BE2C (cell line): ENCODE results near the gene NMUR2.

Source experiments
- DNase-seq: peaks from one replicate; pipeline ENCODE4 v3.0.0-alpha.2; 2020
- H3K27me3 ChIP-seq: fragments of 250-450 bp; sonication (Bioruptor Pico); 2 replicates; pipeline ENCODE4 v1.5.1; 2020; ENCODE audit warnings: mild to moderate bottlenecking
- H3K36me3 ChIP-seq: fragments of 250-450 bp; sonication (Bioruptor Pico); 2 replicates; pipeline ENCODE4 v1.5.1; 2020; ENCODE audit warnings: mild to moderate bottlenecking
- H3K4me1 ChIP-seq: fragments of 250-450 bp; sonication (Bioruptor Pico); 2 replicates; pipeline ENCODE4 v1.5.1; 2020
- H3K4me3 ChIP-seq: 2 replicates; pipeline ENCODE4 v1.5.1; 2011; ENCODE audit warnings: low read depth, low read length
- H3K9me3 ChIP-seq: fragments of 250-450 bp; sonication (Bioruptor Pico); 2 replicates; pipeline ENCODE4 v1.5.1; 2020
- TF ChIP-seq, protein P1 (sequence below): IDR thresholded peaks from 2 replicates; pipeline ENCODE4 v1.5.1; 2012; ENCODE audit warnings: mild to moderate bottlenecking, low read depth, low read length

Gene NMUR2

DNA sequence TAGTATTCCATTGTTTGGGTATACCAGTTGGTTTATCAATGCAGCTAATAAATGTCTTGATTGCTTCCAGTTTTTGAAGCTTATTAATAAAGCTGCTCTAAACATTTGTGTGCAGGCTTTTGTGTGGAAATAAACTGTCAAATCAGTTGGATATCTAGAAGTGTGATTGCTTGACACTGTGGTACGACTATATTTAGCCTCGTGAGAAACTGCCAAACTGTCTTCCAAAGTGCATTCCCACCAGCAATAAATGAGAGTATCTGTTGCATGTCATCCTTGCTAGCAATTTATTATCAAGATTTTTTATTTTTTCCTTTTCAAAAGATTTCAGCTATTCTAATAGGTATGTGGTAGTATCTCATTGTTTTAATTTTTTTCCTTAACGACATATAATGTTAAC lies 37.5 kb downstream of the NMUR2 start:
- Histone ChIP-seq H3K9me3 (no peaks in the 10 kb centered on the region), H3K27me3 (no peaks in the 10 kb centered on the region), H3K4me1 (no peaks in the 10 kb centered on the region), H3K4me3 (no peak overlapping the region), H3K36me3 (no peaks in the 10 kb centered on the region)
- no peak for DNase-seq
- TF ChIP-seq, protein P1, sequence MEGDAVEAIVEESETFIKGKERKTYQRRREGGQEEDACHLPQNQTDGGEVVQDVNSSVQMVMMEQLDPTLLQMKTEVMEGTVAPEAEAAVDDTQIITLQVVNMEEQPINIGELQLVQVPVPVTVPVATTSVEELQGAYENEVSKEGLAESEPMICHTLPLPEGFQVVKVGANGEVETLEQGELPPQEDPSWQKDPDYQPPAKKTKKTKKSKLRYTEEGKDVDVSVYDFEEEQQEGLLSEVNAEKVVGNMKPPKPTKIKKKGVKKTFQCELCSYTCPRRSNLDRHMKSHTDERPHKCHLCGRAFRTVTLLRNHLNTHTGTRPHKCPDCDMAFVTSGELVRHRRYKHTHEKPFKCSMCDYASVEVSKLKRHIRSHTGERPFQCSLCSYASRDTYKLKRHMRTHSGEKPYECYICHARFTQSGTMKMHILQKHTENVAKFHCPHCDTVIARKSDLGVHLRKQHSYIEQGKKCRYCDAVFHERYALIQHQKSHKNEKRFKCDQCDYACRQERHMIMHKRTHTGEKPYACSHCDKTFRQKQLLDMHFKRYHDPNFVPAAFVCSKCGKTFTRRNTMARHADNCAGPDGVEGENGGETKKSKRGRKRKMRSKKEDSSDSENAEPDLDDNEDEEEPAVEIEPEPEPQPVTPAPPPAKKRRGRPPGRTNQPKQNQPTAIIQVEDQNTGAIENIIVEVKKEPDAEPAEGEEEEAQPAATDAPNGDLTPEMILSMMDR = no peak

DNA sequence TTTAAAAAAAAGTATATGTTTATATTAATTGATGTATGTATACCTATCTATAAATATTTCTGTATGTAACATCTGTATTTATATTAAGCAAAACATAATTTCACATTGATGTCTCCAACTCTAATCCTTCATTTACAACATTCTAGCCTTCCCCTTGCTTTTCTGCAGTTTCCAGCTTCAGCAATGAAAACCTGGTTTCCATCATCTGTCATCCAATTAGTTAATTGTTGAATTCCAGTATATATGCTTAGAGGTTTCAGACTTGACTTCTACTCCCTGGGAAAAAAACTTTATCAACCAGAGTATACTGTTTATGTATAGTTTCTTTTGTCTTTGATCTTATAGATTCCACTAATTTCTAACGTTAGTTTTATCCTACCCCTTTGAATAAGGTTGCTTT lies 38.4 kb downstream of the NMUR2 start:
- Histone ChIP-seq H3K27me3 (no peaks in the 10 kb centered on the region), H3K4me3 (no peak overlapping the region), H3K36me3 (no peaks in the 10 kb centered on the region), H3K4me1 (no peaks in the 10 kb centered on the region), H3K9me3 (no peaks in the 10 kb centered on the region)
- DNase-seq = no peak
- TF ChIP-seq, protein P1 = no peak

DNA sequence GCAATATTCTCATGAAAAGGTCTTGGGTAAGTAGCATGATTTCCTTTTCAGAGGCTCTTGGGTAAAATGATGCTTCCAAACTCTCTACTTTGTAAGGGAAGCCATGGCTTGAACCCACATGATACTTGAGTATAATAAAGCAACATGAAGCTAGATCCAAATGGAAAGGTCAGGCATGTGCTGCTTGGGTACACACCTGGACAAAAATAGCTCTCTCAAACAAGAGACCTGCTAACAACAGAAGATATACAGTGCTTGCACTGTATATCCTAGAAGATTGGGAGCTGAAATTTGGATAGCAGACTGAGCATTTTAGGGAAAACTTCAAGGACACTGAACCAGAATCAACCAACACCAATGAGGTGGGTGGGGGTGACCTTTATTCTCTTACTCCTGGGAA lies 40.2 kb downstream of the NMUR2 start:
- Histone ChIP-seq H3K4me3 (no peak overlapping the region), H3K9me3 (no peaks in the 10 kb centered on the region), H3K27me3 (no peaks in the 10 kb centered on the region), H3K4me1 (no peaks in the 10 kb centered on the region), H3K36me3 (no peaks in the 10 kb centered on the region)
- no peak for DNase-seq
- TF ChIP-seq, protein P1 = no peak

DNA sequence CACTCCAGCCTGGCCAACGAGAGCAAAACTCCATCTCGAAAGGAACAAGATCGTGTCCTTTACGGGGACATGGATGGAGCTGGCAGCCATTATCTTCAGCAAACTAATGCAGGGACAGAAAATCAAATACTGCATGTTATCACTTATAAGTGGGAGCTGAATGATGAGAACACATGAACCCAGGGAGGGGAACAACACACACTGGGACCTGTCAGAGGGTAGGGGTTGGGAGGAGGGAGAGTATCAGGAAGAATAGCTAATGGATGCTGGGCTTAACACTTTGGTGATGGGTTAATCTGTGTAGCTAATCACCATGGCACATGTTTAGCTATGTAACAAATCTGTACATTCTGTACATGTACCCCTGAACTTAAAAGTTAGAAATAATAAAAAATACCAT lies 40.9 kb downstream of the NMUR2 start:
- no peaks in the 10 kb centered on the region for H3K36me3 ChIP-seq
- no peaks in the 10 kb centered on the region for H3K9me3 ChIP-seq
- H3K4me3 ChIP-seq = no peak overlapping the region
- H3K27me3 ChIP-seq = no peaks in the 10 kb centered on the region
- no peak for DNase-seq
- TF ChIP-seq, protein P1 = no peak
- no peaks in the 10 kb centered on the region for H3K4me1 ChIP-seq

DNA sequence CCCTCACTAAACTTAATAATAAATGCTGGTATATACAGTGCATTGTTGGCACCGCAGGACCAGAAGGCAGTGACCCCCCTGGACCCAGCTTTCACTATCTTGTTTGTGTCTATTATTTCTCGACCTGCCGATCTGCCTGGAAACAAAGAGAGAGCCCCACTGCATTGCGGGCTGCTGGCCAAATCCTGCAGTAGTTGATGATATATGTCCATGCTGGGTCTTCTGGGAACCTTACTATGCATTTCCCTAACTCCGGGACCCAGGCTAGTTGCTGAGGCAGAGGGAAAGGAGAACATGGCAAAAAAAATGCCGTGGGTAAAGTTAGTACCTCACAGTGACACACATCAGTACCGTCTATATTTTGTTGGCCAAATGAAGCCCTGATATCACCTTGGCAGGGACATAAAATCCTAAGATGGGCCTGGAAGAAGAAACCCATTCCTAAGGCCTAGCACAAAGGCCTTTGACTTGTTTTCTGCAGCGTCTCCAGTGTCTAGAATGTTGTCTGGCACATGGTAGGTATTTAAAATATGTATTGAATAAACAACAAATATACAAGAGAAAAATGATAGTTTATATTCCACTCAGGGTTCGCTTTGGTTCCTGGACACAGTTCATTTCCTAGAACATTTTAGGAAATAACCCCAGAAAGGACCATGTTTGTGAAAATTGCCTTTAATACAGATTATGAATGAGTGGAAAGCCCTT lies 46.1 kb downstream of the NMUR2 start:
- H3K27me3 ChIP-seq = no peaks in the 10 kb centered on the region
- TF ChIP-seq, protein P1 = no peak
- DNase-seq = no peak
- no peaks in the 10 kb centered on the region for H3K9me3 ChIP-seq
- no peak overlapping the region for H3K4me3 ChIP-seq
- H3K4me1 ChIP-seq = no peaks in the 10 kb centered on the region
- no peaks in the 10 kb centered on the region for H3K36me3 ChIP-seq

DNA sequence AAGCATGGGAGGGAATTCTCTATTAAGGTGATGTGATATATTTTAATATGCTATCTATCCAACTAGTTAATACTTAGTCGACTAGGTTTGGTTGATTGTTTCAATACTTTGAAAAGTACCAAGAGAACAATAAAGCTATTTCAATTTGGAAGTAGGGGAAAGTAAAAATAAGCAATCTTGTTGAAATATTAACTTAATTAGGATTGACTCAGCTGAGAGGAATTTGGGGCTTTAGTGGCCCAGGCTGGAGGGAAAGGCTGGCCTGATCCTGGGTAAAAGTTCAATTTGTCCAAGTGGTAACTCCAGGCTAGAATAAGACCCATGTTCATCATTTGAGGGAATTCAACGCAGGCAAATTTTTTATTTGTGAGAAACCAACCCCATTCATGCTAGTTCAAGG lies 48.6 kb downstream of the NMUR2 start:
- Histone ChIP-seq H3K36me3 (no peaks in the 10 kb centered on the region), H3K27me3 (no peaks in the 10 kb centered on the region), H3K4me3 (no peak overlapping the region), H3K4me1 (no peaks in the 10 kb centered on the region), H3K9me3 (no peaks in the 10 kb centered on the region; the same call in 1 of the 2 replicates)
- DNase-seq = no peak
- TF ChIP-seq, protein P1 = no peak
